H1 (cell line): Measurements from ENCODE around the gene PKIB. TPM values are rescaled to one million over a fixed set of nuclear protein-coding genes. Genes with fewer than 3 reads are reported as not detected.

Experiments
- CTCF ChIA-PET: fragments of 300-600 bp; sonication (Branson Sonifier 250); formaldehyde crosslinking; loops from one replicate; lab custom pipeline; 2021; ENCODE audit not compliant: partially characterized antibody; lab: Charles Lee
- POLR2A ChIA-PET: fragments of 300-600 bp; sonication (Branson Sonifier 250); formaldehyde crosslinking; loops from one replicate; lab custom pipeline; 2021; ENCODE audit warnings: inconsistent platforms; ENCODE audit not compliant: partially characterized antibody; lab: Charles Lee
- DNase-seq, 2 experiments: peaks; one replicate each; pipeline versions ENCODE4 v3.0.0 to v3.0.0-alpha.2; 2010 to 2022; ENCODE audit warnings: low spot score in 2 of 2, low read depth in 1 of 2, mixed read lengths in 1 of 2
- FAIRE-seq: peaks from 2 replicates; lab custom pipeline; 2011; peaks lifted over from hg19 to GRCh38; lab: Jason Lieb, UNC
- H2AFZ ChIP-seq: 2 replicates; pipeline ENCODE4 v1.8.1; 2012; ENCODE audit warnings: low read length, inconsistent platforms
- H2AK5ac ChIP-seq: 2 replicates; pipeline ENCODE4 v1.6.1; 2013; ENCODE audit warnings: low read depth, low read length
- H2BK120ac ChIP-seq: replicated peaks from 2 replicates; pipeline ENCODE3; 2013; ENCODE audit warnings: low read depth, low read length, inconsistent platforms
- H2BK12ac ChIP-seq: 2 replicates; pipeline ENCODE4 v1.6.1; 2013; ENCODE audit warnings: low read depth, low read length
- H2BK15ac ChIP-seq: 2 replicates; pipeline ENCODE4 v1.6.1; 2013; ENCODE audit warnings: low read length
- H2BK20ac ChIP-seq: 2 replicates; pipeline ENCODE4 v1.6.1; 2013; ENCODE audit warnings: low read length
- H2BK5ac ChIP-seq: 2 replicates; pipeline ENCODE4 v1.6.1; 2013; ENCODE audit warnings: low read depth, low read length
- H3K14ac ChIP-seq: 2 replicates; pipeline ENCODE4 v1.6.1; 2013; ENCODE audit warnings: inconsistent platforms; ENCODE audit not compliant: insufficient read length
- H3K18ac ChIP-seq: 2 replicates; pipeline ENCODE4 v1.6.1; 2013; ENCODE audit warnings: low read length; ENCODE audit errors: extremely low read depth
- H3K23ac ChIP-seq: 2 replicates; pipeline ENCODE4 v1.6.1; 2013; ENCODE audit warnings: inconsistent platforms; ENCODE audit not compliant: insufficient read length
- H3K23me2 ChIP-seq: 2 replicates; pipeline ENCODE4 v1.6.1; 2013; ENCODE audit warnings: low read depth, low read length
- H3K27ac ChIP-seq: 2 replicates; pipeline ENCODE4 v1.6.1; 2011; ENCODE audit warnings: low read depth, low read length, inconsistent platforms
- H3K27me3 ChIP-seq, 4 experiments: replicated peaks in 1 of 4; 1 replicate in 1 of 4; 2 replicates in 3 of 4; pipeline versions ENCODE4 v1.6.1 to v1.8.1; 2011 to 2013; ENCODE audit warnings: low read length in 3 of 4, mild to moderate bottlenecking in 3 of 4, inconsistent platforms in 2 of 4, mixed read lengths in 2 of 4, moderate library complexity in 1 of 4; ENCODE audit not compliant: control insufficient read depth in 3 of 4, insufficient read depth in 3 of 4; ENCODE audit errors: extremely low read depth in 1 of 4
- H3K36me3 ChIP-seq, 4 experiments: 2 replicates each; pipeline versions ENCODE4 v1.6.1 to v1.8.1; 2011 to 2013; ENCODE audit warnings: mild to moderate bottlenecking in 4 of 4, low read length in 3 of 4, moderate library complexity in 2 of 4, control low read depth in 1 of 4, inconsistent platforms in 1 of 4; ENCODE audit not compliant: insufficient read depth in 4 of 4, control insufficient read depth in 2 of 4
- H3K4ac ChIP-seq: replicated peaks from 2 replicates; pipeline ENCODE3; 2013; ENCODE audit warnings: low read length, low read depth, mixed read lengths, inconsistent platforms; ENCODE audit not compliant: insufficient read length
- H3K4me1 ChIP-seq, 4 experiments: replicated peaks in 1 of 4; 1 replicate in 1 of 4; 2 replicates in 3 of 4; pipeline versions ENCODE4 v1.6.1 to v1.8.1; 2011 to 2013; ENCODE audit warnings: low read length in 3 of 4, inconsistent platforms in 2 of 4, mixed read lengths in 1 of 4; ENCODE audit not compliant: insufficient read depth in 4 of 4, control insufficient read depth in 3 of 4
- H3K4me2 ChIP-seq, 2 experiments: 2 replicates each; pipeline versions ENCODE4 v1.6.1 to v1.8.1; 2011 to 2013; ENCODE audit warnings: low read depth in 2 of 2, low read length in 2 of 2, control low read depth in 1 of 2, inconsistent platforms in 1 of 2, mild to moderate bottlenecking in 1 of 2; ENCODE audit not compliant: insufficient read depth in 1 of 2
- H3K4me3 ChIP-seq, 4 experiments: fragments of 200-600, 300-600 bp in 1 of 4; sonication (generic), shearing (Covaris generic), sonication (Bioruptor Twin) in 1 of 4; 2 replicates each; pipeline versions ENCODE4 v1.5.1 to v1.8.1; 2011 to 2016; ENCODE audit warnings: low read length in 4 of 4, low read depth in 3 of 4, control low read depth in 2 of 4, inconsistent platforms in 2 of 4, mild to moderate bottlenecking in 2 of 4, mixed read lengths in 1 of 4, moderate library complexity in 1 of 4; ENCODE audit not compliant: insufficient read depth in 2 of 4; ENCODE audit errors: extremely low read depth in 1 of 4
- H3K56ac ChIP-seq: replicated peaks from 2 replicates; pipeline ENCODE3; 2013; ENCODE audit warnings: low read depth, mild to moderate bottlenecking, mixed read lengths, low read length, inconsistent platforms; ENCODE audit not compliant: insufficient read length
- H3K79me1 ChIP-seq: 2 replicates; pipeline ENCODE4 v1.6.1; 2013; ENCODE audit warnings: low read depth, low read length, control low read depth
- H3K79me2 ChIP-seq, 2 experiments: 2 replicates each; pipeline versions ENCODE4 v1.6.1 to v1.8.1; 2012 to 2013; ENCODE audit warnings: low read length in 2 of 2, mild to moderate bottlenecking in 2 of 2, inconsistent platforms in 1 of 2; ENCODE audit not compliant: insufficient read depth in 2 of 2, control insufficient read depth in 1 of 2
- H3K9ac ChIP-seq, 4 experiments: replicated peaks in 1 of 4; 1 replicate in 1 of 4; 2 replicates in 3 of 4; pipeline versions ENCODE4 v1.6.1 to v1.8.1; 2011 to 2013; ENCODE audit warnings: low read depth in 3 of 4, low read length in 3 of 4, control low read depth in 2 of 4, mild to moderate bottlenecking in 2 of 4, moderate library complexity in 2 of 4, inconsistent platforms in 1 of 4; ENCODE audit errors: extremely low read depth in 1 of 4
- H3K9me3 ChIP-seq, 2 experiments: 2 replicates each; pipeline versions ENCODE4 v1.6.1 to v1.8.1; 2012 to 2013; ENCODE audit warnings: mild to moderate bottlenecking in 2 of 2, moderate library complexity in 2 of 2, control low read depth in 1 of 2, inconsistent platforms in 1 of 2, low read depth in 1 of 2, low read length in 1 of 2, mixed read lengths in 1 of 2; ENCODE audit not compliant: insufficient read depth in 2 of 2
- H4K20me1 ChIP-seq, 2 experiments: replicated peaks in 1 of 2; 2 replicates each; pipeline versions ENCODE3 to v1.8.1; 2011 to 2013; ENCODE audit warnings: inconsistent platforms in 2 of 2, low read length in 2 of 2, mild to moderate bottlenecking in 1 of 2; ENCODE audit not compliant: insufficient read depth in 2 of 2, control insufficient read depth in 1 of 2
- H4K5ac ChIP-seq: 2 replicates; pipeline ENCODE4 v1.6.1; 2013; ENCODE audit warnings: low read length, low read depth, mixed read lengths, inconsistent platforms; ENCODE audit not compliant: insufficient read length
- H4K8ac ChIP-seq: 2 replicates; pipeline ENCODE4 v1.8.0; 2013; ENCODE audit warnings: mild to moderate bottlenecking, moderate library complexity, low read length, inconsistent platforms; ENCODE audit not compliant: insufficient read depth; ENCODE audit errors: extremely low read depth
- H4K91ac ChIP-seq: replicated peaks from 2 replicates; pipeline ENCODE3; 2013; ENCODE audit warnings: low read length, mixed read lengths, inconsistent platforms; ENCODE audit not compliant: insufficient read length
- EZH2 ChIP-seq: fragments of 200-600 bp; sonication (generic); IDR thresholded peaks from 2 replicates; pipeline ENCODE4 v1.7.1; 2012; ENCODE audit warnings: low read depth, mild to moderate bottlenecking, moderate library complexity, low read length, inconsistent platforms; ENCODE audit not compliant: severe bottlenecking
- FOSL1 ChIP-seq: IDR thresholded peaks from 2 replicates; pipeline ENCODE4 v1.6.1; 2011; ENCODE audit warnings: mild to moderate bottlenecking, low read depth, low read length, moderate library complexity; ENCODE audit not compliant: insufficient read depth
- HDAC2 ChIP-seq, 2 experiments: fragments of 300-600 bp in 1 of 2; sonication (generic) in 1 of 2; IDR thresholded peaks; 2 replicates each; pipeline ENCODE4 v1.6.1; 2011 to 2012; ENCODE audit warnings: low read depth in 2 of 2, low read length in 2 of 2, mild to moderate bottlenecking in 2 of 2, moderate library complexity in 2 of 2, borderline replicate concordance in 1 of 2, inconsistent platforms in 1 of 2
- KDM1A ChIP-seq: fragments of 200-600, 300-600 bp; sonication (generic); IDR thresholded peaks from 2 replicates; pipeline ENCODE4 v1.7.1; 2016; ENCODE audit warnings: mild to moderate bottlenecking, low read length, borderline replicate concordance
- RNF2 ChIP-seq: fragments of 200-900, 300-1000 bp; sonication (generic); IDR thresholded peaks from 2 replicates; pipeline ENCODE4 v1.7.1; 2016; ENCODE audit warnings: borderline replicate concordance, low read depth, mild to moderate bottlenecking, antibody characterized with exemption, low read length; ENCODE audit not compliant: poor library complexity, severe bottlenecking; ENCODE audit errors: missing control alignments
- RXRA ChIP-seq: IDR thresholded peaks from 2 replicates; pipeline ENCODE4 v1.6.1; 2011; ENCODE audit warnings: low read depth, mild to moderate bottlenecking, low read length, moderate library complexity; ENCODE audit not compliant: insufficient read depth
- SRF ChIP-seq: IDR thresholded peaks from 2 replicates; pipeline ENCODE4 v1.6.1; 2011; ENCODE audit warnings: mild to moderate bottlenecking, low read depth, low read length, moderate library complexity
- TAF7 ChIP-seq: optimal IDR thresholded peaks from 2 replicates; pipeline ENCODE3; 2011; ENCODE audit warnings: low read depth, mild to moderate bottlenecking, inconsistent platforms, low read length, moderate library complexity, borderline replicate concordance
- WGBS, 2 experiments: shearing (Covaris generic) in 1 of 2; methylation state at CpG; one replicate each; pipeline versions ENCODE4 v1.1.6 to v1.1.7; 2013 to 2015; ENCODE audit warnings: low lambda C conversion rate in 2 of 2, mixed read lengths in 2 of 2, inconsistent platforms in 1 of 2, low coverage in 1 of 2, missing lambda C conversion rate in 1 of 2; ENCODE audit not compliant: insufficient replicate concordance in 2 of 2, insufficient coverage in 1 of 2, insufficient read length in 1 of 2; ENCODE audit errors: extremely low coverage in 1 of 2, missing lambda C conversion rate in 1 of 2; 5-methylcytosine and 5-hydroxymethylcytosine counted together
- polyA plus RNA-seq, 7 experiments: library from polyadenylated mRNA; depleted of rRNA in 3 of 7; stranded (reverse) in 5 of 7; unstranded in 2 of 7; fragments of >200 nt in 5 of 7; fragments of 200-250 nt in 2 of 7; gene quantifications; 1 replicate in 5 of 7; 2 replicates in 1 of 7; 4 replicates in 1 of 7; pipeline versions ENCODE4 v1.2.1 to v1.2.3, GENCODE V29; 2011 to 2013; ENCODE audit warnings: missing spikeins in 2 of 7, mixed read lengths in 2 of 7
- total RNA-seq: library from RNA; stranded (reverse); fragmentation: NEBNext Ultra II Directional; extraction: Animal tissue kit (Norgen Biotek cat#: 25700); gene quantifications from 2 replicates; pipeline ENCODE4 v1.2.1, GENCODE V29; 2021

The PKIB gene
- total and polyA plus RNA-seq, 2 of the 8 experiments (the other 6 are each of a cell fraction or from before 2014, with no cell fraction given), result 13.5 to 73.3 TPM

DNA sequence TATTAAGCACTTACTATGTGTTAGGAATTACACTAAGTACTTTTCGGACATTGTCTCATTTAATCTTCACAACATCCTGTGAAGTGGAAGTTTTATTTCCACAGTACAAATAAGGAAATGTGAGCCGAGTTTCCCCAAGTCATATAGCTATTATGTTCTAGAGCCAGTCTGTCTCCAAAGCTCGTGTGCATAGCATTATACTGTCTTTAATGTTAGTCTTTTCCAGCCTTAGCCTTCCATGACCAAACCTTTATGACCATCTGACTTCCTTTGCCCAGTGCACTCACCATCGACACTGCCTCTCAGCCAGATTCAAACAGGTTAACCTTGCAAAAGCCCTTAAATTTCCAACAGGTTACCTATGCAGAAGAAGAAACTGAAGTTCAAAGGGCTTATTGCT, 55.7 kb downstream of the PKIB start:
- Histone ChIP-seq H3K9me3 (no peaks in the 10 kb centered on the region), H2AK5ac (no peak overlapping the region), H3K14ac (no peak overlapping the region), H3K23me2 (no peaks in the 10 kb centered on the region), H3K4me2 (no peak overlapping the region), H3K56ac (no peak overlapping the region), H3K23ac (no peak overlapping the region), H3K27ac (no peak overlapping the region), H3K4me3 (no peak overlapping the region), H3K4me1 (no peaks in the 10 kb centered on the region), H4K8ac (no peak overlapping the region), H4K91ac (no peak overlapping the region), H2BK120ac (no peak overlapping the region), H2AFZ (no peak overlapping the region), H3K79me1 (no peaks in the 10 kb centered on the region), H2BK12ac (no peak overlapping the region), H3K79me2 (no peaks in the 10 kb centered on the region), H2BK20ac (no peak overlapping the region), H3K4ac (no peak overlapping the region), H3K18ac (no peak overlapping the region), H3K27me3 (no peaks in the 10 kb centered on the region), H3K36me3 (no peaks in the 10 kb centered on the region), H3K9ac (no peak overlapping the region), H2BK15ac (no peak overlapping the region), H4K20me1 (no peaks in the 10 kb centered on the region), H2BK5ac (no peak overlapping the region), H4K5ac (no peak overlapping the region)
- CTCF ChIA-PET, result interaction anchor here (1.2 kb wide), 1 partner anchor 16 kb away, joined by 5 read pairs; no protein-coding TSS in a partner anchor
- no peak for FAIRE-seq
- no peak for DNase-seq
- TF ChIP-seq SRF (no peak), FOSL1 (no peak), RXRA (no peak), TAF7 (no peak), HDAC2 (IDR thresholded peaks at IDR 0.05; ENCODE audit: borderline replicate concordance in 1 of 2, low read depth in 2 of 2, low read length in 2 of 2) (no peak), RNF2 (no peak), EZH2 (no peak), KDM1A (no peak)
- WGBS, 2 experiments, result 88% methylated on average over 4 of the region's 4 CpGs; no CpG with 5 or more reads in 1 of the 2 experiments
- POLR2A ChIA-PET, result interaction anchor here (0.7 kb wide), 1 partner anchor 174 kb away, joined by 3 read pairs; no protein-coding TSS in a partner anchor
